ENCODE data around the gene CEP78. TPM values are rescaled to one million over a fixed set of nuclear protein-coding genes. Genes with fewer than 3 reads are reported as not detected.

The CEP78 gene
- total RNA-seq, 1 donor from 2014 or later = 12.1 TPM

- H3K27ac ChIP-seq = no peak overlapping the region
- no peak for TF ChIP-seq CTCF (IDR thresholded peaks at IDR 0.05)
- H3K27me3 ChIP-seq = no peaks in the 10 kb centered on the region
- DNase-seq = no peak
- peaks cover 7% of the 10 kb centered on the region for H3K4me1 ChIP-seq
- no peak for ATAC-seq
- H3K36me3 ChIP-seq = no peaks in the 10 kb centered on the region
- H3K4me3 ChIP-seq = no peak overlapping the region
- intact Hi-C loops (cut with DNase I) = no loop called here
- no peaks in the 10 kb centered on the region for H3K9me3 ChIP-seq
Measured at GRCh38 chr9:78238046-78239038, 2.5 kb downstream of the CEP78 start.

- H3K4me1 ChIP-seq = peaks cover 7% of the 10 kb centered on the region
- no peaks in the 10 kb centered on the region for H3K9me3 ChIP-seq
- no peak overlapping the region for H3K27ac ChIP-seq
- peak; percentile 38 for TF ChIP-seq CTCF (IDR thresholded peaks at IDR 0.05)
- H3K27me3 ChIP-seq = no peaks in the 10 kb centered on the region
- H3K4me3 ChIP-seq = no peak overlapping the region
- no peaks in the 10 kb centered on the region for H3K36me3 ChIP-seq
- ATAC-seq (peak; percentile 27), DNase-seq (no peak)
- intact Hi-C loops (cut with DNase I) = no loop called here
Measured at GRCh38 chr9:78239506-78239905, 3.6 kb downstream of the CEP78 start.

DNA sequence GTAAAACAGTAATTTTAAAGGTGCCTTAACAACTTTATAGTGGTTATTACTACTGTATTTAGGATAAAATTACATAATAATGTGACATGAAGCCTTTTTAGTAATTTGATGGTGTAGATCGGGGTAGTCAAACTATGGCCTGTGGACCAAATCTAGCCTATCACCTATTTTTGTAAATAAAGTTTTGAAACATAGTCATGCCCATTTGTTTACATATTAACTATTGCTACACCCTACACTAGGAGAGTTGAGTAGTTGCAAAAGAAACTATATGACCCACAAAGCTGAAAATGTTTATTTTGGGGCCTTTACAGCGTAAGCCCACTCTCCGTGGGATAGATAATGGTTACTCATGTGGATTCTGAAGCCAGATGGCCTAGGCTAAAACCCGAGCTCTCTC lies 6.2 kb downstream of the CEP78 start:
- H3K9me3 ChIP-seq = no peaks in the 10 kb centered on the region
- no peak for TF ChIP-seq CTCF (IDR thresholded peaks at IDR 0.05)
- DNase-seq (no peak), ATAC-seq (no peak)
- no peaks in the 10 kb centered on the region for H3K27me3 ChIP-seq
- intact Hi-C loops (cut with DNase I) = no loop called here
- no peak overlapping the region for H3K4me3 ChIP-seq
- H3K36me3 ChIP-seq = no peaks in the 10 kb centered on the region
- H3K4me1 ChIP-seq = no peaks in the 10 kb centered on the region
- no peak overlapping the region for H3K27ac ChIP-seq

DNA sequence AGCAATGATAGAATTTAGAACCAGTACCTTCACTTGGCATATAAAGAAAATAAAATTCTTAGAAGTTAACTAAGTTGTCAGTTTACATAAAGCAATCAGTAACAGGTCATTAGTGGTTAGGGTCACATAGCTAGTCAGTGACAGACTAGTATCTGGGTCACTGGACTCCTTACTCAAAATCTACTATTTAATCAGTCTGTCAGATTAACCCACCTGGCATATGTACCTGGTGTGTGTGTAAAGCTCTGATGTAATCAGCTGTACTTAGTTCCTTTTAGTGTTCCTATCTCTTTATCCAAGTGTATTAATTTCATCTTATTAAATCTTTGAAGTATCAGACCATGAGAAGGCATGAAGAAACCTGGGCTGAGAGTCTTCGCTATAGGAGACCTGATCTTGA lies 7.3 kb downstream of the CEP78 start:
- intact Hi-C loops (cut with DNase I) = no loop called here
- no peak for DNase-seq
- H3K4me1 ChIP-seq = no peaks in the 10 kb centered on the region
- no peaks in the 10 kb centered on the region for H3K9me3 ChIP-seq
- no peak for ATAC-seq
- no peaks in the 10 kb centered on the region for H3K36me3 ChIP-seq
- H3K27ac ChIP-seq = no peak overlapping the region
- no peak overlapping the region for H3K4me3 ChIP-seq
- no peak for TF ChIP-seq CTCF (IDR thresholded peaks at IDR 0.05)
- H3K27me3 ChIP-seq = no peaks in the 10 kb centered on the region

DNA sequence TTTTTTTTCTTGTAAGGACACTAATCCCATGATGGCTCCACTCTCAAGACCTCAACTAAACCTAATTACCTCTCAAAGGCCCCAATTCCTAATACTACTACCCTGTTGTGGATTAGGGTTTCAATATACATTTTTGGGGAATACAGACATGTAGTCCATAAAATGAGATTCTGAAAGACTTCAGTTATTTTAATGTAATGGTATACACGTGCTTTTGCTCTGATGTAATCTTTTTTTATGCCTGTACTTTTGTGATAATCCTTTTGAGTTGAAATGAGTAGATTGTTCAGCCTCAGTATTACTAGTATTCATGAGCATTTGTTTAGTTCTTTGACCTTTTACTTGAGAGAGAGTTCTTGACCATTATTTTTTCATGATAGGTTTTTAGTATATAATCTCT lies 9.5 kb downstream of the CEP78 start:
- Histone ChIP-seq H3K36me3 (no peaks in the 10 kb centered on the region), H3K27me3 (no peaks in the 10 kb centered on the region), H3K4me1 (no peaks in the 10 kb centered on the region), H3K4me3 (no peak overlapping the region), H3K9me3 (no peaks in the 10 kb centered on the region), H3K27ac (no peak overlapping the region)
- DNase-seq = no peak
- TF ChIP-seq CTCF (IDR thresholded peaks at IDR 0.05) = no peak
- no peak for ATAC-seq
- intact Hi-C loops (cut with DNase I) = no loop called here

Data from upper lobe of right lung (tissue), 1 donor.